RWPE1 (cell line): ENCODE data around the gene SLC25A25.
"Not testable (repeated sequence)": the region's sequence is repeated elsewhere in the genome, so short reads cannot be mapped to it uniquely, and the experiment has no call there.

Experiments
- CTCF ChIA-PET: fragments of 350-600 bp; sonication (Branson Sonifier 250); formaldehyde crosslinking; extraction: SDS; loops from one replicate; lab custom pipeline; 2021; lab: Yijun Ruan, JAX
- POLR2A ChIA-PET: fragments of 400-600 bp; formaldehyde crosslinking; extraction: SDS; loops from one replicate; lab custom pipeline; 2020; ENCODE audit warnings: antibody characterized with exemption; ENCODE audit not compliant: low non-redundant PET; lab: Yijun Ruan, JAX
- DNase-seq: peaks from one replicate; pipeline ENCODE4 v3.0.0; 2012; ENCODE audit warnings: low spot score
- H3K27ac ChIP-seq: fragments of 450-650 bp; 2 replicates; pipeline ENCODE4 v1.5.1; 2017
- CTCF ChIP-seq: fragments of 450-650 bp; conservative IDR thresholded peaks from 2 replicates; pipeline ENCODE4 v1.5.1; 2017; ENCODE audit warnings: low read depth, mild to moderate bottlenecking

Gene SLC25A25

GRCh38 chr9:128106940-128107467 lies 39.0 kb downstream of the SLC25A25 start:
- CTCF ChIA-PET, result interaction anchor here (0.6 to 6.6 kb wide), 4 partner anchors 10 to 164 kb away, joined by 3 to 51 read pairs (median 5); no protein-coding TSS in a partner anchor

GRCh38 chr9:128107468-128108268 lies 39.6 kb downstream of the SLC25A25 start:
- peak overlapping the region; percentile 37 for H3K27ac ChIP-seq
- ChIA-PET POLR2A (no interaction called here), CTCF (interaction anchor here (0.6 to 6.6 kb wide), 3 partner anchors 10 to 165 kb away, joined by 3 to 51 read pairs (median 7); no protein-coding TSS in a partner anchor)
- DNase-seq, result no peak
- no peak for TF ChIP-seq CTCF

More at GRCh38 chr9:128106940-128107467, 39.0 kb downstream of the SLC25A25 start:
- no peak for DNase-seq
- peak overlapping the region; percentile 37 for H3K27ac ChIP-seq
- POLR2A ChIA-PET, result no interaction called here
- TF ChIP-seq CTCF, result no peak

- CTCF ChIA-PET, result interaction anchor here (6.6 kb wide), 1 partner anchor 9 kb away, joined by 51 read pairs; no protein-coding TSS in a partner anchor
Measured at GRCh38 chr9:128108269-128109049, 40.4 kb downstream of the SLC25A25 start.

GRCh38 chr9:128109050-128109709 lies 41.1 kb downstream of the SLC25A25 start:
- no peak for DNase-seq
- peak overlapping the region; percentile 37 for H3K27ac ChIP-seq
- ChIA-PET CTCF (interaction anchor here (0.6 to 6.6 kb wide), 2 partner anchors 8 to 118 kb away, joined by 4 to 51 read pairs; no protein-coding TSS in a partner anchor), POLR2A (interaction anchor here (0.7 kb wide), 1 partner anchor 9 kb away, joined by 3 read pairs; no protein-coding TSS in a partner anchor)
- TF ChIP-seq CTCF, result no peak

More at GRCh38 chr9:128108269-128109049, 40.4 kb downstream of the SLC25A25 start:
- H3K27ac ChIP-seq, result peak overlapping the region; percentile 37
- no peak for DNase-seq
- POLR2A ChIA-PET, result no interaction called here
- TF ChIP-seq CTCF, result no peak

GRCh38 chr9:128111726-128112125 lies 43.7 kb downstream of the SLC25A25 start:
- POLR2A ChIA-PET, DNase-seq, H3K27ac ChIP-seq, CTCF ChIA-PET: not testable (repeated sequence)

GRCh38 chr9:128113526-128114325 lies 45.7 kb downstream of the SLC25A25 start:
- POLR2A ChIA-PET, result no interaction called here
- DNase-seq, result no peak
- H3K27ac ChIP-seq, result peak overlapping the region; percentile 9
- no peak for TF ChIP-seq CTCF
- CTCF ChIA-PET, result interaction anchor here (0.6 to 6.1 kb wide), 4 partner anchors 11 to 559 kb away, joined by 3 to 55 read pairs (median 3); no protein-coding TSS in a partner anchor
